NB4 (cell line): Measurements from ENCODE around the gene ARHGAP24.

Source experiments
- DNase-seq: peaks from one replicate; pipeline ENCODE4 v3.0.0; 2010; ENCODE audit warnings: low read depth
- H3K4me3 ChIP-seq: one replicate; pipeline ENCODE4 v1.5.1; 2011; ENCODE audit warnings: mild to moderate bottlenecking, low read depth, low read length, moderate library complexity
- CTCF ChIP-seq: IDR thresholded peaks from one replicate; pipeline ENCODE4 v1.5.1; 2012; ENCODE audit warnings: low read depth, low read length
- MAX ChIP-seq: IDR thresholded peaks from 2 replicates; pipeline ENCODE4 v1.6.1; 2011; ENCODE audit warnings: low read depth, low read length
- MYC ChIP-seq: IDR thresholded peaks from 2 replicates; pipeline ENCODE4 v1.6.1; 2011; ENCODE audit warnings: low read depth, low read length
- POLR2A ChIP-seq: IDR thresholded peaks from 2 replicates; pipeline ENCODE4 v1.6.1; 2011; ENCODE audit warnings: mild to moderate bottlenecking; ENCODE audit not compliant: insufficient read length; ENCODE audit errors: extremely low read depth

The ARHGAP24 gene

GRCh38 chr4:85942107-85942506 is 467.2 kb downstream of the ARHGAP24 start:
- DNase-seq, result no peak
- TF ChIP-seq CTCF (no peak), POLR2A (no peak), MAX (no peak), MYC (no peak)
- no peak overlapping the region for H3K4me3 ChIP-seq

GRCh38 chr4:85946821-85947220 is 471.9 kb downstream of the ARHGAP24 start:
- DNase-seq, result no peak
- H3K4me3 ChIP-seq, result no peak overlapping the region
- TF ChIP-seq CTCF (no peak), MAX (no peak), POLR2A (no peak)

- no peak for DNase-seq
- TF ChIP-seq POLR2A (no peak), MYC (no peak)
- H3K4me3 ChIP-seq, result no peak overlapping the region
These were observed 476.1 kb downstream of the ARHGAP24 start for GRCh38 chr4:85951099-85951498.

- H3K4me3 ChIP-seq, result no peak overlapping the region
- TF ChIP-seq MAX (no peak), POLR2A (no peak), MYC (no peak), CTCF (no peak)
- DNase-seq, result no peak
These were observed 477.6 kb downstream of the ARHGAP24 start for GRCh38 chr4:85952528-85952927.

- DNase-seq, result no peak
- TF ChIP-seq MAX (no peak), CTCF (no peak), POLR2A (no peak), MYC (no peak)
- no peak overlapping the region for H3K4me3 ChIP-seq
These were observed 478.2 kb downstream of the ARHGAP24 start for GRCh38 chr4:85952972-85953650.

- H3K4me3 ChIP-seq, result no peak overlapping the region
- no peak for DNase-seq
- TF ChIP-seq CTCF (no peak), POLR2A (no peak), MAX (no peak), MYC (no peak)
These were observed 478.7 kb downstream of the ARHGAP24 start for GRCh38 chr4:85953651-85954018.
